CD4-positive, alpha-beta T cell treated with Interleukin-10 for 1 hour (primary cell): Measurements from ENCODE around the gene CWC27.

Experiments
- DNase-seq: peaks from one replicate; pipeline ENCODE4 v3.0.0-alpha.2; 2020

Gene CWC27

GRCh38 chr5:65010841-65011240 lies 242.1 kb downstream of the CWC27 start:
- no peak for DNase-seq

- DNase-seq = no peak
These were observed 243.7 kb downstream of the CWC27 start for GRCh38 chr5:65012301-65012892.

- DNase-seq = no peak
These were observed 244.4 kb downstream of the CWC27 start for GRCh38 chr5:65013166-65013565.

DNA sequence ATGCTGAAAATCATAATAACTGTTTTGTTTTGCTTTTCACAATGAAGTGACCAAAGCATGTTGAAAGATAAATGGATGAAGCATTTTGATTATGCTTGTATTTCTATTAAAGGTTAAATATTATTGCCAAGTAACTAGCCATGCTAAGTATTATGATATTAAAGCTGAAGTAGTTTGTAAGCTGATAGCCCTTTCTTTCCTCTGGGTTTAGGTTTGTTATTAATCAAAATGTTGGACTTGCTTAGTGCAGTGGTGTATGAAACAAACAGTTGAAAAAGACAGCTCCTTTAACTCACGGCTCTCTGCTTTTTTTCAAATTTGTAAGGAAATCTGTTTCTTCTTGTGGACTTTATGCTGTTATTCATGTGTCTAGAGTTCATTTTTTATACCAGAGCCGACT lies 246.0 kb downstream of the CWC27 start:
- no peak for DNase-seq

DNA sequence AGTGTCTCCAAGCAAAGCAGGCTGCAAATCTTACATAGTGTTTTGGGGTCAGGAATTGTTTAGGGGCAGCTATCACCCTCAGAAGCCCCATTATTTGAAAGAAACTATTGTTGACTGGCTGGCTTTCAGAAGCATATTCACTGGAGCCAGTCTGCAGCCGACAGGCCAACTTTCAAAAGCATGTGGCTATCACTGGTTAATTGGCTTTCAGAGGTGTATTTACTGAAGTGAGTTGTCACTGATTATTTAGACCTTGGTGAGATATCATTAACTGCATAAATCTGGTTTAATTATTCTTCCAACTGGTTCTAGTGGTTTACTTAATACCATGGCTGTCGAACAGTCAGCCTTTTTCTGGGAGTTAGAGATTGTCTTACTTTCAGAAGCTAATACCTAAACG lies 247.0 kb downstream of the CWC27 start:
- no peak for DNase-seq

GRCh38 chr5:65017636-65018035 lies 248.9 kb downstream of the CWC27 start:
- DNase-seq = no peak

GRCh38 chr5:65018763-65019162 lies 250.0 kb downstream of the CWC27 start:
- DNase-seq = no peak

GRCh38 chr5:65020492-65020891 lies 251.8 kb downstream of the CWC27 start:
- no peak for DNase-seq

DNA sequence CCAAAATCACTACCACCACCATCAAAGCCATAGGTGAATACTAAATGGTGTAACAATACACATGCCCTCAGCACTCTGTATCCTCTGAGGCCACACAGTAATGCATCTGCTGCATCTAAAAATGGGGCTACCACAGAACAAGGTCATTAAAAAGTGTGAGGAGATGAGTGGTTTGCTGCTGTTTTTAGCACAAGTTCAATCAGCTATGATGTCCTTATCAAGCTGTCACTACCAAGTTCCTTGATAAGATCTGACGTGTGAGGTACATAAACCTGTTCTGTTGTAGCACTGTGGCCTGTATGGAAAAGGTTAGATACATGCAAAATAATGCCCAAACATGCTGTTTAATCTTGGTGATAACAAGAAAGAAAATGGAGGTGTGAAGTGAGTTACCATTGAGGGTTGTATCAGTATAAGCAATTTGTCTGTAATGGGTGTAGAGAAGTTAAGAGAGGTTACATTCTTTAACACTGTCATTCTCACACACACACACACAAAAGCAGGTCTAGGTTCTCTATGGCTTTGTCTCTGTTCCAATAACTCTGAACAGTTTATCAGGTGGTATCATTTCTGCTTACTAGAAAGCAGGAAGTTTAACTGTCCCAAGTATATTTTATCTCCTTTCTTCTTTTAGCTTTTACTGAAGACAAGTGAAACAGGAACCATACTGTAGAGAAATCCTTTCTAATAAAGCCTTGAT lies 252.9 kb downstream of the CWC27 start:
- DNase-seq = peak; percentile 14

- DNase-seq = no peak
These were observed 254.2 kb downstream of the CWC27 start for GRCh38 chr5:65022932-65023331.

DNA sequence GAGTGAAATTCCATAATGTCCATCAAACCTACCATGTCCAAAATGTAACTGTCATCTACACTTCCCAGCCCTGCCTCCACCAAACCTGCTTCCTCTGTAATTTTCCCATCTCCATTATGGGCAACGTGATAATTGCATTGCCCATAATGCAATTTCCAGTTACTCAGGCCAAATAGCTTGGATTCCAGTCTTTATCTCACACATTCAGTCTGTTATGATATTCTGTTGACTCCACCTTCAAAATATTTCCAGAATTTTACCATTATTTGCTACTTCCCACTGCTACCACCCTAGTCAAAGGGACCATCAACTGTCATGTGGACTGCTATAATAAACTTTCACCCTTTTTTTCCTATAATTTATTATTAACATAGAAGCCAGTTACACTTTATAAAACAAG lies 256.0 kb downstream of the CWC27 start:
- DNase-seq = no peak

GRCh38 chr5:65026816-65027548 lies 258.3 kb downstream of the CWC27 start:
- no peak for DNase-seq

DNA sequence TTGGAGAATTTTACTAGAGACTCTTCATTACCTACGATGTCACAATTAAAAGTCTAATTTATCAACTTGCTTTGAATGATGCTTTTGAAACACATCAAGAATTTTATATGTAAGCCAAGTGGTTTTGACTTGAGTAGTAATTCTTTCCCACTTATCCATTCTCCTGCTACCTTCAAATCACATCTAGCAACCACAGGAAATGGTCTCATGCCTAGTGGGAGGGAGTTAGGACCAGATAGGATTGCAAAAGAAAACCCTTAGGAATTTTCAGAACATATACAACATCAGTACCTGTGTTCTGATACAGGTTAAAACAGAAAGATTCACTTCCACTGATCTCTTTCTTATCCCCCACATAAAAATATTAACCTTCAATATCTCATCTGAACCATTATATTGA lies 260.4 kb downstream of the CWC27 start:
- no peak for DNase-seq

GRCh38 chr5:65030056-65030455 lies 261.3 kb downstream of the CWC27 start:
- no peak for DNase-seq

DNA sequence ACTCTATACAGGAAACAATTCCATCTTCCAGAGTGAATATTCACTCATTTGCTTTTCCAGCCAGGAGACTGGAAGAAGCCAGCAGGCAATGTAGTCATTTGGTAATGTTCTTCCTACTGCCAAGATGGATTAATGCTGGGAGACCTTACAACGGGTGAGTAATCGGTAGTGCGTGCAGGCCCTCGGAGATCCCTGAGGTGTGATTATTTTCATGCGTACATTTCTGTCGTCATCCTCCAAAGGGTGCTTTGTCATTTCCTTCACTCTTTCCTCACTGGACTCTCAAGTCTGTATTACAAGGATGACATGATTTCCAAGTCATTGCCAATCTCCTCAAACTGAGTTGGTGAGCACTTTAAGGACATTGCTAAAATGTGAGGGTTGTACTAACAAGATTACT lies 263.5 kb downstream of the CWC27 start:
- DNase-seq = no peak

GRCh38 chr5:65034029-65034812 lies 265.5 kb downstream of the CWC27 start:
- DNase-seq = no peak

DNA sequence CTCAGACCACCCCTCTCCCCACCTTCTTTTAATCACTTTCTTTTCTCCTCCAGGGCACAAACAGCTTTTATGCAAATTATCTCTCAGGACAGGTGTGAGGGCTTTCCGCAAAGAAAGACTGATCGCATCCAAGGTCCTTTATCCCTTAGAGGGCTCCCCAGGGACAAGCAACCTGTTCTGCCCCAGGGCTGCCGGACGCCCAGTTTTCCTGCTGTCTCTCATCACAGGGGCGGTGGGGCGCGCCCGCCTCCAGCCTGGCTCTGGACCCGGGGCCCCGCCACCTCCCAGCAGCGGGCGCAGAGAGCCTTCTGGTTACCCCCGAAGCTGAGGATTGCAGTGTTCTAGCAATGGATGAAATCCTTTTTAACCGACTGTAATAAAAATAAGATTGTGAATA lies 266.1 kb downstream of the CWC27 start:
- DNase-seq = no peak

GRCh38 chr5:65035211-65036206 lies 266.8 kb downstream of the CWC27 start:
- peak; percentile 90 for DNase-seq

- peak; percentile 51 for DNase-seq
These were observed 269.4 kb downstream of the CWC27 start for GRCh38 chr5:65037831-65038815.

- no peak for DNase-seq
These were observed 272.8 kb downstream of the CWC27 start for GRCh38 chr5:65041296-65042158.
